AG09319 (cell line): Measurements from ENCODE around the gene SAMD15.

ENCODE experiments used
- DNase-seq: peaks from one replicate; pipeline ENCODE4 v3.0.0-alpha.2; 2010; ENCODE audit warnings: low read depth; ENCODE audit errors: extremely low read depth
- TF ChIP-seq, protein P1 (sequence below): IDR thresholded peaks from 2 replicates; pipeline ENCODE4 v1.5.1; 2011; ENCODE audit warnings: low read depth, mild to moderate bottlenecking, inconsistent platforms, low read length, moderate library complexity

SAMD15 gene

DNA sequence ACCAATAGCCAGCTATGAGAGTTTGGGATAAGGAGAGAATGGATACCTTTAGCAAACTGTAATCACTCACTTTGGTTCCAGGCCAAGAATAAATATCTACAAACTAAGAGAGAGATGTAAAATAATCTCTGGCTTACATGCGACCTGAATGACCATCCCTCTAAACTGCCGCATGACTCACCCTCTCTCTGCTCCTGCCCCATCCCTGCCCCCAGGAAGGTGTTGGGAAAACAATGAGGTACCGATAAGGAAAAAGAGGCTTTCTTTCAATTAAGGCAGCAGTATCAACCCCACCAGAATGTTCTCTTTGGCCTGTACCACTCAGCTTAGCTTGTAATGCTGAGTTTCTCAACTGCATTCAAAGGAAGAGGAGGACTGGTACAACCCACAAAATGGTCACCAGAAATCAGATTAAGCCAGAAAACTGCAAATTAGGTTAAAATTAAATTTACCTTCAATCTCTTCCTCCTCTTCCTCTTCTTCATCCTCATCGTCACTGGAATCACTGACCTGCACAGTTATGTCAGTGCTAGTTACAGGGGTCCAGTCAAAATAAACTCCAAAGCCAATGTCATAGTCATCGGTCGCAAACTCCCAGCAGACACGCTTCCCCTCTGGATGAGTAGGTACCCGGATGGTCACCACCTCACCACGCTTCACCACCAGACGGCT is 34.3 kb upstream of the SAMD15 start:
- TF ChIP-seq, protein P1, sequence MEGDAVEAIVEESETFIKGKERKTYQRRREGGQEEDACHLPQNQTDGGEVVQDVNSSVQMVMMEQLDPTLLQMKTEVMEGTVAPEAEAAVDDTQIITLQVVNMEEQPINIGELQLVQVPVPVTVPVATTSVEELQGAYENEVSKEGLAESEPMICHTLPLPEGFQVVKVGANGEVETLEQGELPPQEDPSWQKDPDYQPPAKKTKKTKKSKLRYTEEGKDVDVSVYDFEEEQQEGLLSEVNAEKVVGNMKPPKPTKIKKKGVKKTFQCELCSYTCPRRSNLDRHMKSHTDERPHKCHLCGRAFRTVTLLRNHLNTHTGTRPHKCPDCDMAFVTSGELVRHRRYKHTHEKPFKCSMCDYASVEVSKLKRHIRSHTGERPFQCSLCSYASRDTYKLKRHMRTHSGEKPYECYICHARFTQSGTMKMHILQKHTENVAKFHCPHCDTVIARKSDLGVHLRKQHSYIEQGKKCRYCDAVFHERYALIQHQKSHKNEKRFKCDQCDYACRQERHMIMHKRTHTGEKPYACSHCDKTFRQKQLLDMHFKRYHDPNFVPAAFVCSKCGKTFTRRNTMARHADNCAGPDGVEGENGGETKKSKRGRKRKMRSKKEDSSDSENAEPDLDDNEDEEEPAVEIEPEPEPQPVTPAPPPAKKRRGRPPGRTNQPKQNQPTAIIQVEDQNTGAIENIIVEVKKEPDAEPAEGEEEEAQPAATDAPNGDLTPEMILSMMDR: no peak
- no peak for DNase-seq

DNA sequence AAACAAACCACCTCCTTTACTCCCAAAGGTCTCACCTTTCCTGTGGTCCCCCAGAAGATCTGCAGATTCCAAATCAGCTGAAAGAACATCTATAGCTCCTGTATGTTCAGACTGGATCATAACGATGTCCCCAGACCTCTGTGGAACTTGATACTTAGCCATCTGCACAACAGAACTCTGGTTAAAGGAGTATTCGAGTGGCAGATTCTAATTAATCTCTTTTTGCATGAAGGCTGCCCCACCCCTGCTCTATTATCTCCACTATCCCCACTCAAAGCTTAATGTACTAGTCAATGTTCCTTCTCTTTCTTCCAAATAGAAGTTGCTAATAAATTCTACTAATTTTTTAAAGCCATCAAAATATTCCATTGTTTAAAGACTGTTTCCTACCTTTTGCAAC is 33.5 kb upstream of the SAMD15 start:
- TF ChIP-seq, protein P1: no peak
- no peak for DNase-seq

DNA sequence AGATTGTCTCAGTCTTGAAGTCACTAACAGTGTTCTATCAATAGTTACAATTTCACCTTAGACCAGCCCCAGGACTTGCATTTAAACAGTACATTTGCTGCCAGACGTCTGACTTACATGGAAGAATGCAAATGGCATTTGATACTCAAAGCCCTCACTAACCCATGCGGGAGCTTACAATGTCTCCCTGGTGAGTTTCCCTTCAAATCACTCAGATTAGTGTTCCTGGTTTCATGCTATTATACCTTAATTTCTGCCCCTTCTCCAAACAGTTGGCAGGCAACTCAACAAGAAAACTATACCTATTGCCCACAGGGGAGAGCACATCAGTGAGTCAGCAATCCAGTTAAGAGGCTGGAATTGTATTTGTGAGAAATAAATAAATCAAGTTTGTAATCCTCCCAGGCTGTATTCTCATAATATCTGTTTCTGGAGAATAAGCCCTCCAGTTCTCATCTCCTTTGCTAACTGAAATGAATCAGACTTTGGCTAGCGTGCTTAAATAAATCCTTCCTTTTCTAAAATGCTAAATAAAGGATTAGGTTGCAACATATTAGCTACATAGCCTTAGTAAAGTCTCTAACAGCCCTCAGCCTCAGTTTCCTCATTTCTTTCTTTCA is 32.7 kb upstream of the SAMD15 start:
- DNase-seq: no peak
- TF ChIP-seq, protein P1: no peak

DNA sequence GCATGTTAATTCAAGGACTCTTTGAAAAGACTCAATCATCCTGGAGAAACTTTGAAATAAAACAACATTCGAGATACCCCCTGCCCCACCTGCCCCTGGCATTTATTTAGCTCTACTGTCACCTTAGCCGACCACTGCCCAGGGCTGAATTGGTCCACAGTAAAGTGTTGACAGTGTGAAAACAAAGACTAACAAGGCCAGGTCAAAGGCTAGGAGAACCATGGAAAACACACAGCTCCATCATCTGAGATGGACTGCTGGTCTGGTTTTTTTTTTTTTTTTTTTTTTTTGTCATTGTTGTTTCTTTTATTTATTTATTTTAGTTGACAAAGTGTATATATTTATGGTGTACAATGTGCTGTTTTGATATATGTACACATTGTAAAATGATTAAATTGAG is 30.7 kb upstream of the SAMD15 start:
- TF ChIP-seq, protein P1: no peak
- no peak for DNase-seq

DNA sequence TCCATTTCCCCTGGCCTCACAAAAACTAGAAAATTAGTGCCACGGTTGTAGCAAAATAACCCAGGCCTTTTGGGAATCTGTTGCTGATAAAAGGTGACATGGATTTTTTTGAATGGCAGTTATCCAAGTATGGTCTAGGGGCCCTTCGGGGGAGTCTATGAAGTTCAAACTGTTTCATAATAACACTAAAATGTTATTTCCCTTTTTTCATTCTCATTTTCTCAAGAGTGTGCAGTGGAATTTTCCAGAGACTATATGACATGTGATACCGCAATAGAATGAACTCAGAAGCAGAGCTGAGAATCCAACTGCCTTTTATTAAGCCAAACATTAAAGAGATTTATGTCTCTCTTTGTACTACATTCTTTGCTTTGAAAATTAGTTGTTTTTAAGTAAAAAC is 29.4 kb upstream of the SAMD15 start:
- TF ChIP-seq, protein P1: no peak
- DNase-seq: no peak

DNA sequence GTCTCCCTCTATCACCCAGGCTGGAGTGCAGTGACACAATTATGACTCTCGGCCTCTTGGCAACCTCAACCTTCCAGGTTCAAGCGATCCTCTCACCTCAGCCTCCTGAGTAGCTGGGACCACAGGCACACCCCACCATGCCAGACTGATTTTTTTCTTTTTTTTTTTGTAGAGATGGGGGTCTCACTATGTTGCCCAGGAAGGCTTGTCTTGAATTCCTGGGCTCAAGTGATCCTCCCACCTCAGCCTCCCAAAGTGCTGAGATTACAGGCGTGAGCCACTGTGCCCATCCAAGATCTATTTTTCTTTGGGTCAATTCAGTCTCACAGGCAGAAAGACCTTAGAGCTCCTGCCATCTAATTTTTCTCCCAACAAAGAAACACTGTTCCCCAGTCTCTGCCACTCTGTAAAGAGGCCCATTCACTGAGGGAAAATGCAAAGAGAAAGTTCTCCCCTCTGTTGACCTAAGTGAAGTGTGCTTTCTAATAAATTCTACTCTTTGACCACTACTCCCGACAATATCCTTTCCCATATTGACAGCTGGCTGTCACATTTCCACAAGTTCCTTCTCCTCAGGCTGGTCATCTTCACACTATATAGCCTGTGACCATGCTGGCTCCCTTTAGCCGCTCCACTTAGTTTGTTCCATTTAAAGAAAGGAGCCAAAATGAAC is 23.6 kb upstream of the SAMD15 start:
- no peak for DNase-seq
- TF ChIP-seq, protein P1: no peak

DNA sequence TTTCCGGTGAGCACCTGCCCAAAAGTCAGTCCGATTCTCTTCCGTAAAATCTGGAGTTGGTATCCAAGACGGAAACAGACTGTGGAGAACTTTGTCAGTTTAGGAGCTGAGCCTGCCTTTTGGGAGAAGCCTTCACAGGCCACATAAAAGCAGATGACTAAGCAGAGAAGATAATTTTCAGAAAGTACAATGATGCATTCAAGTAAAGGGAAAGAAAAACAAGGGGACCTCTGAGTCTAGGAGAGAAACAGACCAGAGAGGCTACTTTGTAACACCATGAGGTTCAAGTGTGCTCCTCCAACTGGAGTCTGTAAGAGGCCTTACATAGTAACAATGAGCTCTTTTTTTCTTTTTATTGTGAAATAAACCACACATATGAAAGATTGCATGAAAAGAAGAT is 21.4 kb upstream of the SAMD15 start:
- TF ChIP-seq, protein P1: no peak
- DNase-seq: no peak
